Non-pigmented ciliary epithelial cell (primary cell): ENCODE results near the gene ANKDD1A.

Source experiments
- DNase-seq: peaks from one replicate; pipeline ENCODE4 v3.0.0-alpha.2; 2010; ENCODE audit warnings: low read depth

ANKDD1A gene

GRCh38 chr15:64911311-64912186 is at the start of gene ANKDD1A:
ANKDD1A (plus strand) TSS chr15:64911902; CDS start chr15:64911931, 29 bp downstream.
- DNase-seq: no peak

GRCh38 chr15:64861960-64862359 is 49.7 kb upstream of the ANKDD1A start:
- DNase-seq: no peak

GRCh38 chr15:64862408-64862807 is 49.3 kb upstream of the ANKDD1A start:
- DNase-seq: no peak

GRCh38 chr15:64864068-64864467 is 47.6 kb upstream of the ANKDD1A start:
- DNase-seq: no peak

- no peak for DNase-seq
These were observed 46.3 kb upstream of the ANKDD1A start for GRCh38 chr15:64865126-64865997.

GRCh38 chr15:64865998-64866520 is 45.6 kb upstream of the ANKDD1A start:
- DNase-seq: peak; percentile 90

GRCh38 chr15:64869501-64869900 is 42.2 kb upstream of the ANKDD1A start:
- DNase-seq: no peak

- no peak for DNase-seq
These were observed 41.3 kb upstream of the ANKDD1A start for GRCh38 chr15:64870353-64870752.

GRCh38 chr15:64875641-64876223 is 36.0 kb upstream of the ANKDD1A start:
- no peak for DNase-seq

- DNase-seq: no peak
These were observed 34.3 kb upstream of the ANKDD1A start for GRCh38 chr15:64877435-64877834.

GRCh38 chr15:64878705-64879104 is 33.0 kb upstream of the ANKDD1A start:
- no peak for DNase-seq

GRCh38 chr15:64883100-64883581 is 28.6 kb upstream of the ANKDD1A start:
- no peak for DNase-seq

- peak; percentile 77 for DNase-seq
These were observed 27.6 kb upstream of the ANKDD1A start for GRCh38 chr15:64883997-64884511.

GRCh38 chr15:64884679-64885078 is 27.0 kb upstream of the ANKDD1A start:
- no peak for DNase-seq

- no peak for DNase-seq
These were observed 23.4 kb upstream of the ANKDD1A start for GRCh38 chr15:64888336-64888735.

GRCh38 chr15:64891561-64891960 is 20.1 kb upstream of the ANKDD1A start:
- no peak for DNase-seq

- no peak for DNase-seq
These were observed 18.8 kb upstream of the ANKDD1A start for GRCh38 chr15:64892847-64893403.

- peak; percentile 86 for DNase-seq
These were observed 18.0 kb upstream of the ANKDD1A start for GRCh38 chr15:64893481-64894394.

GRCh38 chr15:64894395-64895056 is 17.2 kb upstream of the ANKDD1A start:
- no peak for DNase-seq
